ENCODE results near the gene MAPK1. TPM values are rescaled to one million over a fixed set of nuclear protein-coding genes. Genes with fewer than 3 reads are reported as not detected.
A peak's percentile ranks its signal among the peaks of the same experiment; 100 is the strongest.

MAPK1 gene
- total RNA-seq, 4 donors from 2014 or later: 44.9 to 87.2 (median 63.5) TPM

GRCh38 chr22:21866833-21867527 lies 465 bp downstream of the MAPK1 start:
- Histone ChIP-seq H3K27me3 (no peaks in the 10 kb centered on the region), H3K36me3 (no peaks in the 10 kb centered on the region), H3K4me3 (peak overlapping the region; percentile 72 to 97 (median 94)), H3K4me1 (peaks cover 36 to 58% (median 53%) of the 10 kb centered on the region in 4 donors), H3K9me3 (no peaks in the 10 kb centered on the region), H3K27ac (replicated peaks in 1 of 4) (peak overlapping the region; percentile 89 to 95 (median 90))
- intact Hi-C loops (cut with DNase I): loop anchor here (2.0 to 10.0 kb wide), 4 partner anchors 28 to 132 kb away; partner anchors contain the start of gene YPEL1
- TF ChIP-seq CTCF (IDR thresholded peaks at IDR 0.05) (no peak), POLR2AphosphoS5 (IDR thresholded peaks at IDR 0.05) (no peak), EP300 (IDR thresholded peaks at IDR 0.05) (no peak), POLR2A (IDR thresholded peaks at IDR 0.05; ENCODE audit: low read depth) (no peak)
- no peak for DNase-seq (ENCODE audit: extremely low spot score)
- 0% methylated on average over 5 of the region's 91 CpGs for WGBS

- Histone ChIP-seq H3K27me3 (no peaks in the 10 kb centered on the region), H3K27ac (replicated peaks in 1 of 4) (peak overlapping the region in 3 of 4 donors; percentile 1 to 95 (median 89)), H3K4me1 (peaks cover 52 to 77% (median 72%) of the 10 kb centered on the region in 4 donors), H3K9me3 (no peaks in the 10 kb centered on the region), H3K4me3 (peak overlapping the region; percentile 72 to 97 (median 94)), H3K36me3 (no peaks in the 10 kb centered on the region)
- no peak for TF ChIP-seq POLR2A (IDR thresholded peaks at IDR 0.05; ENCODE audit: low read depth)
- TF ChIP-seq POLR2AphosphoS5 (IDR thresholded peaks at IDR 0.05): peak in 1 of 2 donors; percentile 19
- DNase-seq (ENCODE audit: extremely low spot score): no peak
- 13% methylated on average over 3 of the region's 3 CpGs for WGBS
- intact Hi-C loops (cut with DNase I): loop anchor here (5.0 to 10.0 kb wide), 3 partner anchors 58 to 130 kb away; partner anchors contain the start of gene YPEL1
Measured at GRCh38 chr22:21865041-21865440, 2.4 kb downstream of the MAPK1 start.

- Histone ChIP-seq H3K27ac (replicated peaks in 1 of 4) (no peak overlapping the region), H3K4me1 (peaks cover 69 to 87% (median 87%) of the 10 kb centered on the region in 4 donors), H3K36me3 (no peaks in the 10 kb centered on the region), H3K4me3 (no peak overlapping the region), H3K9me3 (no peaks in the 10 kb centered on the region), H3K27me3 (no peaks in the 10 kb centered on the region)
- no peak for DNase-seq (ENCODE audit: extremely low spot score)
- intact Hi-C loops (cut with DNase I): loop anchor here (10.0 kb wide), 1 partner anchor 128 kb away; the partner anchor contains the start of gene YPEL1
- WGBS: 81% methylated on average over 9 of the region's 9 CpGs
- TF ChIP-seq POLR2AphosphoS5 (IDR thresholded peaks at IDR 0.05): no peak
- TF ChIP-seq POLR2A (IDR thresholded peaks at IDR 0.05; ENCODE audit: low read depth): no peak
- no peak for TF ChIP-seq EP300 (IDR thresholded peaks at IDR 0.05)
- no peak for TF ChIP-seq CTCF (IDR thresholded peaks at IDR 0.05)
Measured at GRCh38 chr22:21862386-21863245, 4.8 kb downstream of the MAPK1 start.

- Histone ChIP-seq H3K4me1 (peaks cover 77 to 95% (median 94%) of the 10 kb centered on the region in 4 donors), H3K27me3 (no peaks in the 10 kb centered on the region), H3K9me3 (no peaks in the 10 kb centered on the region), H3K27ac (replicated peaks in 1 of 4) (no peak overlapping the region), H3K4me3 (no peak overlapping the region), H3K36me3 (no peaks in the 10 kb centered on the region)
- no peak for TF ChIP-seq POLR2AphosphoS5 (IDR thresholded peaks at IDR 0.05)
- TF ChIP-seq POLR2A (IDR thresholded peaks at IDR 0.05; ENCODE audit: low read depth): no peak
- no peak for TF ChIP-seq CTCF (IDR thresholded peaks at IDR 0.05)
- TF ChIP-seq EP300 (IDR thresholded peaks at IDR 0.05): no peak
- DNase-seq (ENCODE audit: extremely low spot score): no peak
- intact Hi-C loops (cut with DNase I): loop anchor here (10.0 kb wide), 1 partner anchor 127 kb away; the partner anchor contains the start of gene YPEL1
Measured at GRCh38 chr22:21861851-21862250, 5.6 kb downstream of the MAPK1 start.

All from esophagus muscularis mucosa (tissue), 4 donors.